DMS114 treated with DMSO at 0.1 percent for 48 hours (cell line): ENCODE data around the gene TM2D3.

ENCODE experiments used
- DNase-seq: peaks from one replicate; lab custom pipeline; 2025; ENCODE audit not compliant: unreplicated experiment; lab: John Stamatoyannopoulos, UW

TM2D3 gene

GRCh38 chr15:101625980-101626379 is 26.2 kb downstream of the TM2D3 start:
- DNase-seq, result no peak

- DNase-seq, result no peak
These were observed 27.0 kb downstream of the TM2D3 start for GRCh38 chr15:101625184-101625583.

GRCh38 chr15:101623367-101624304 is 28.5 kb downstream of the TM2D3 start:
- DNase-seq, result no peak

GRCh38 chr15:101621961-101622360 is 30.2 kb downstream of the TM2D3 start:
- no peak for DNase-seq

GRCh38 chr15:101620671-101621070 is 31.5 kb downstream of the TM2D3 start:
- DNase-seq, result no peak

GRCh38 chr15:101619615-101619865 is 32.6 kb downstream of the TM2D3 start:
- no peak for DNase-seq

GRCh38 chr15:101618851-101619614 is 33.1 kb downstream of the TM2D3 start:
- no peak for DNase-seq

- DNase-seq, result no peak
These were observed 34.1 kb downstream of the TM2D3 start for GRCh38 chr15:101618076-101618475.

- DNase-seq, result no peak
These were observed 34.7 kb downstream of the TM2D3 start for GRCh38 chr15:101617390-101617965.

- DNase-seq, result no peak
These were observed 36.0 kb downstream of the TM2D3 start for GRCh38 chr15:101615986-101616848.

GRCh38 chr15:101615414-101615985 is 36.7 kb downstream of the TM2D3 start:
- DNase-seq, result no peak

GRCh38 chr15:101614761-101615160 is 37.4 kb downstream of the TM2D3 start:
- no peak for DNase-seq

GRCh38 chr15:101614001-101614585 is 38.1 kb downstream of the TM2D3 start:
- no peak for DNase-seq

- DNase-seq, result no peak
These were observed 38.8 kb downstream of the TM2D3 start for GRCh38 chr15:101613130-101614000.

- no peak for DNase-seq
These were observed 39.5 kb downstream of the TM2D3 start for GRCh38 chr15:101612676-101613075.

- no peak for DNase-seq
These were observed 40.4 kb downstream of the TM2D3 start for GRCh38 chr15:101611580-101612299.

GRCh38 chr15:101611007-101611406 is 41.2 kb downstream of the TM2D3 start:
- DNase-seq, result no peak

- DNase-seq, result no peak
These were observed 41.6 kb downstream of the TM2D3 start for GRCh38 chr15:101610611-101611000.
